Activated T-cell treated with anti-CD3 and anti-CD28 coated beads, Interleukin-2, amount 50 U/mL, for 72 hours (primary cell): Measurements from ENCODE around the gene VDAC1. TPM values are rescaled to one million over a fixed set of nuclear protein-coding genes. Genes with fewer than 3 reads are reported as not detected.
"Not testable (repeated sequence)": the region's sequence is repeated elsewhere in the genome, so short reads cannot be mapped to it uniquely, and the experiment has no call there.

ENCODE experiments used
- ATAC-seq, 2 donors: fragments of 150-1000 bp; cut with Tn5 transposase; replicated peaks in 1 of 2; 2 replicates each; pipeline ENCODE4 v1.10.0; 2021; ENCODE audit warnings: moderate library complexity in 2 of 2, mild to moderate bottlenecking in 1 of 2
- DNase-seq, 2 donors: peaks; one replicate each; pipeline ENCODE4 v3.0.0; 2021 to 2022; ENCODE audit warnings: mixed read lengths in 1 of 2
- H3K27ac Mint-ChIP-seq: one replicate; pipeline ENCODE4 v1.8.0; 2022; ENCODE audit warnings: mild to moderate bottlenecking, moderate library complexity, mixed read lengths
- H3K27me3 Mint-ChIP-seq: one replicate; pipeline ENCODE4 v1.8.0; 2022; ENCODE audit warnings: low read depth, mixed read lengths
- H3K36me3 Mint-ChIP-seq, 2 donors: one replicate each; pipeline ENCODE4 v1.8.0; 2022; ENCODE audit warnings: mixed read lengths in 2 of 2, mild to moderate bottlenecking in 1 of 2; ENCODE audit not compliant: insufficient read depth in 2 of 2
- H3K4me1 Mint-ChIP-seq: one replicate; pipeline ENCODE4 v1.8.0; 2022; ENCODE audit warnings: low read depth, mixed read lengths
- H3K4me3 Mint-ChIP-seq, 2 donors: one replicate each; pipeline ENCODE4 v1.8.0; 2022; ENCODE audit warnings: mild to moderate bottlenecking in 2 of 2, mixed read lengths in 2 of 2, moderate library complexity in 2 of 2
- H3K9me3 Mint-ChIP-seq, 2 donors: one replicate each; pipeline ENCODE4 v1.8.0; 2022; ENCODE audit warnings: mixed read lengths in 2 of 2
- total RNA-seq, 2 donors: library from RNA; stranded (reverse); gene quantifications; one replicate each; pipeline ENCODE4 v1.2.3, GENCODE V29; 2022

The VDAC1 gene
- total RNA-seq, 2 donors from 2014 or later: 252 to 258 TPM

- Mint-ChIP-seq H3K4me1 (peaks cover 66% of the 10 kb centered on the region), H3K36me3 (peaks cover 7 to 20% of the 10 kb centered on the region in 2 donors), H3K9me3 (peaks cover 0 to 5% of the 10 kb centered on the region in 2 donors), H3K27me3 (no peaks in the 10 kb centered on the region), H3K4me3 (no peak overlapping the region), H3K27ac (peak overlapping the region; percentile 65)
- no peak for DNase-seq
- no peak for ATAC-seq
Measured at GRCh38 chr5:133966090-133966489, 38.7 kb downstream of the VDAC1 start.

- no peaks in the 10 kb centered on the region for H3K27me3 Mint-ChIP-seq
- H3K4me1 Mint-ChIP-seq: peaks cover 65% of the 10 kb centered on the region
- peak overlapping the region in 1 of 2 donors; percentile 58 for H3K4me3 Mint-ChIP-seq
- H3K36me3 Mint-ChIP-seq: peaks cover 8 to 24% of the 10 kb centered on the region in 2 donors
- peaks cover 0 to 5% of the 10 kb centered on the region in 2 donors for H3K9me3 Mint-ChIP-seq
- peak overlapping the region; percentile 87 for H3K27ac Mint-ChIP-seq
- no peak for DNase-seq
- ATAC-seq: no peak
Measured at GRCh38 chr5:133963493-133964128, 41.2 kb downstream of the VDAC1 start.

GRCh38 chr5:133962801-133963476 is 41.8 kb downstream of the VDAC1 start:
- Mint-ChIP-seq H3K4me3 (peak overlapping the region in 1 of 2 donors; percentile 58), H3K27me3 (no peaks in the 10 kb centered on the region), H3K4me1 (peaks cover 60% of the 10 kb centered on the region), H3K36me3 (peaks cover 4 to 18% of the 10 kb centered on the region in 2 donors), H3K27ac (peak overlapping the region; percentile 87), H3K9me3 (peaks cover 0 to 5% of the 10 kb centered on the region in 2 donors)
- ATAC-seq: peak in 1 of 2 donors; percentile 10
- DNase-seq: no peak

- no peaks in the 10 kb centered on the region for H3K27me3 Mint-ChIP-seq
- peaks cover 0 to 5% of the 10 kb centered on the region in 2 donors for H3K9me3 Mint-ChIP-seq
- DNase-seq: no peak
- ATAC-seq: no peak
- H3K27ac Mint-ChIP-seq: peak overlapping the region; percentile 87
- H3K4me1 Mint-ChIP-seq: peaks cover 59% of the 10 kb centered on the region
- H3K36me3 Mint-ChIP-seq: peaks cover 4 to 18% of the 10 kb centered on the region in 2 donors
- peak overlapping the region; percentile 1 to 58 for H3K4me3 Mint-ChIP-seq
Measured at GRCh38 chr5:133962131-133962530, 42.6 kb downstream of the VDAC1 start.

- Mint-ChIP-seq H3K4me1 (peaks cover 49% of the 10 kb centered on the region), H3K27me3 (no peaks in the 10 kb centered on the region), H3K36me3 (peaks cover 6 to 14% of the 10 kb centered on the region in 2 donors), H3K9me3 (peaks cover 0 to 5% of the 10 kb centered on the region in 2 donors), H3K4me3 (peak overlapping the region in 1 of 2 donors; percentile 46), H3K27ac (peak overlapping the region; percentile 64)
- DNase-seq: no peak
- ATAC-seq: peak; percentile 32 to 48
Measured at GRCh38 chr5:133959643-133960042, 45.1 kb downstream of the VDAC1 start.

- DNase-seq: no peak
- H3K27me3 Mint-ChIP-seq: no peaks in the 10 kb centered on the region
- H3K36me3 Mint-ChIP-seq: peaks cover 4 to 12% of the 10 kb centered on the region in 2 donors
- peaks cover 37% of the 10 kb centered on the region for H3K4me1 Mint-ChIP-seq
- H3K4me3 Mint-ChIP-seq: peak overlapping the region in 1 of 2 donors; percentile 62
- ATAC-seq: no peak
- H3K9me3 Mint-ChIP-seq: no peaks in the 10 kb centered on the region
- peak overlapping the region; percentile 92 for H3K27ac Mint-ChIP-seq
Measured at GRCh38 chr5:133957591-133957990, 47.2 kb downstream of the VDAC1 start.

GRCh38 chr5:133957080-133957479 is 47.7 kb downstream of the VDAC1 start:
- peaks cover 4 to 12% of the 10 kb centered on the region in 2 donors for H3K36me3 Mint-ChIP-seq
- H3K27me3 Mint-ChIP-seq: no peaks in the 10 kb centered on the region
- H3K9me3 Mint-ChIP-seq: no peaks in the 10 kb centered on the region
- peak overlapping the region; percentile 92 for H3K27ac Mint-ChIP-seq
- DNase-seq (no peak), ATAC-seq (no peak)
- H3K4me1 Mint-ChIP-seq: peaks cover 32% of the 10 kb centered on the region
- H3K4me3 Mint-ChIP-seq: peak overlapping the region in 1 of 2 donors; percentile 62

- not testable (repeated sequence) for DNase-seq, H3K27ac Mint-ChIP-seq, H3K27me3 Mint-ChIP-seq, ATAC-seq, H3K4me3 Mint-ChIP-seq, H3K9me3 Mint-ChIP-seq
- Mint-ChIP-seq H3K36me3 (peaks cover 4 to 12% of the 10 kb centered on the region in 2 donors), H3K4me1 (peaks cover 32% of the 10 kb centered on the region)
Measured at GRCh38 chr5:133956196-133956595, 48.6 kb downstream of the VDAC1 start.

GRCh38 chr5:133953568-133954145 is 51.1 kb downstream of the VDAC1 start:
- DNase-seq (no peak), ATAC-seq (no peak)
- Mint-ChIP-seq H3K4me3 (no peak overlapping the region), H3K27me3 (no peaks in the 10 kb centered on the region), H3K27ac (no peak overlapping the region), H3K4me1 (peaks cover 14% of the 10 kb centered on the region), H3K36me3 (peaks cover 2 to 6% of the 10 kb centered on the region in 2 donors), H3K9me3 (no peaks in the 10 kb centered on the region)

GRCh38 chr5:133952729-133953567 is 51.8 kb downstream of the VDAC1 start:
- no peak for ATAC-seq
- H3K27ac Mint-ChIP-seq: no peak overlapping the region
- H3K4me3 Mint-ChIP-seq: no peak overlapping the region
- H3K4me1 Mint-ChIP-seq: peaks cover 12% of the 10 kb centered on the region
- DNase-seq: no peak
- H3K27me3 Mint-ChIP-seq: no peaks in the 10 kb centered on the region
- H3K36me3 Mint-ChIP-seq: peaks cover 2 to 6% of the 10 kb centered on the region in 2 donors
- no peaks in the 10 kb centered on the region for H3K9me3 Mint-ChIP-seq

- H3K4me1 Mint-ChIP-seq: peaks cover 4% of the 10 kb centered on the region
- no peak overlapping the region for H3K4me3 Mint-ChIP-seq
- peaks cover 2 to 6% of the 10 kb centered on the region in 2 donors for H3K36me3 Mint-ChIP-seq
- no peak for DNase-seq
- H3K27ac Mint-ChIP-seq: no peak overlapping the region
- ATAC-seq: no peak
- H3K27me3 Mint-ChIP-seq: no peaks in the 10 kb centered on the region
- no peaks in the 10 kb centered on the region for H3K9me3 Mint-ChIP-seq
Measured at GRCh38 chr5:133950821-133951612, 53.8 kb downstream of the VDAC1 start.

- H3K9me3 Mint-ChIP-seq: no peaks in the 10 kb centered on the region
- ATAC-seq: no peak
Measured at GRCh38 chr5:133948721-133949120, 56.1 kb downstream of the VDAC1 start.

More at GRCh38 chr5:133948721-133949120, 56.1 kb downstream of the VDAC1 start:
- H3K4me3 Mint-ChIP-seq: no peak overlapping the region
- no peak overlapping the region for H3K27ac Mint-ChIP-seq
- H3K27me3 Mint-ChIP-seq: no peaks in the 10 kb centered on the region
- DNase-seq: no peak
- H3K36me3 Mint-ChIP-seq: peaks cover 0 to 1% of the 10 kb centered on the region in 2 donors
- no peaks in the 10 kb centered on the region for H3K4me1 Mint-ChIP-seq
